Measurements from ENCODE around the gene SLC35F3. TPM values are rescaled to one million over a fixed set of nuclear protein-coding genes. Genes with fewer than 3 reads are reported as not detected.

Gene SLC35F3
- total and polyA plus RNA-seq, 9 of the 15 experiments (the other 6 are each of a cell fraction or from before 2014, with no cell fraction given): 0.04 to 0.07 (median 0.04) TPM; not detected in 6

DNA sequence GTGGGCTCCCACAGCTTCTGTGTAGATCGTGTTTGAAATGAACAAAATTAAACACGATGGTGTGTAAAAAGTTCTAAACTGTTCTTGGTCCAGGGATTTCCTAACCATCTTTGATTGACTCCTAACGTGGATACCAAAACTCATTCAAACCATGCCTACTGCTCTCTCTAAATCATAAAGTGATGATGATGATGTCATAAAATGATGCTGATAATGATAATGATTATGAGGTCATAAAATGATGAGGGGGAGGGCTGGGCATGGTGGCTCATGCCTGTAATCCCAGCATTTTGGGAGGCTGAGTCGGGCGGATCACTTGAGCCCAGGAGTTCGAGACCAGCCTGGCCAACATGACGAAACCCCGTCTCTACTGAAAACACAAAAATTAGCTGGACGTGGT lies 335.5 kb downstream of the SLC35F3 start:
- Histone ChIP-seq H3K9ac (ENCODE audit: insufficient read depth in 1 of 2, low read depth in 2 of 2, low read length in 2 of 2) (no peak overlapping the region), H3K79me2 (ENCODE audit: control insufficient read depth, insufficient read depth, low read length) (no peaks in the 10 kb centered on the region), H3K4me3 (no peak overlapping the region), H3K4me1 (replicated peaks in 1 of 2; ENCODE audit: control insufficient read depth in 2 of 2, insufficient read depth in 2 of 2, low read length in 2 of 2) (no peaks in the 10 kb centered on the region; a peak in 1 of 5 replicates), H3K9me1 (ENCODE audit: control insufficient read depth, insufficient read depth, low read length) (no peaks in the 10 kb centered on the region), H3K4me2 (ENCODE audit: insufficient read depth, low read length) (no peak overlapping the region), H2AFZ (ENCODE audit: low read depth, low read length) (no peak overlapping the region), H3K36me3 (ENCODE audit: control insufficient read depth, insufficient read depth, low read length) (no peaks in the 10 kb centered on the region), H4K20me1 (replicated peaks; ENCODE audit: control insufficient read depth, insufficient read depth, low read length) (no peaks in the 10 kb centered on the region), H3K27me3 (ENCODE audit: control insufficient read depth in 2 of 2, insufficient read depth in 2 of 2, low read length in 2 of 2) (peaks cover 6 to 19% of the 10 kb centered on the region in 2 experiments; a peak in 3 of 5 replicates), H3K9me3 (replicated peaks; ENCODE audit: control insufficient read depth, insufficient read depth, low read depth, low read length) (no peaks in the 10 kb centered on the region), H3K27ac (ENCODE audit: extremely low read depth, low read depth, low read length) (no peak overlapping the region)
- FAIRE-seq (no peak), ATAC-seq (no peak), DNase-seq (ENCODE audit: extremely low read depth in 1 of 4, low spot score in 3 of 4) (no peak)
- in situ Hi-C loops (cut with MboI) (no loop called here), intact Hi-C loops (cut with micrococcal nuclease) (no loop called here)
- 3% methylated on average over 9 of the region's 9 CpGs for WGBS (ENCODE audit: insufficient coverage, low coverage, missing lambda C conversion rate)
- CTCF ChIA-PET (ENCODE audit: low intra/inter-chr PET ratio): no interaction called here
- no TSS peak for BruUV-seq (replicated peaks)
- TF ChIP-seq ATF3 (IDR thresholded peaks at IDR 0.05) (peak; percentile 68), ATF3 (CRISPR knock-in tag; conservative IDR thresholded peaks at IDR 0.05) (no peak), CHCHD3 (CRISPR knock-in tag; IDR thresholded peaks at IDR 0.05) (no peak), ATF1 (CRISPR knock-in tag; IDR thresholded peaks at IDR 0.05) (no peak), ATF1 (tag; IDR thresholded peaks at IDR 0.05) (0 out of 2 replicates have a peak, but pooled peaks have one; percentile 28)
- POLR2A ChIA-PET: no interaction called here

DNA sequence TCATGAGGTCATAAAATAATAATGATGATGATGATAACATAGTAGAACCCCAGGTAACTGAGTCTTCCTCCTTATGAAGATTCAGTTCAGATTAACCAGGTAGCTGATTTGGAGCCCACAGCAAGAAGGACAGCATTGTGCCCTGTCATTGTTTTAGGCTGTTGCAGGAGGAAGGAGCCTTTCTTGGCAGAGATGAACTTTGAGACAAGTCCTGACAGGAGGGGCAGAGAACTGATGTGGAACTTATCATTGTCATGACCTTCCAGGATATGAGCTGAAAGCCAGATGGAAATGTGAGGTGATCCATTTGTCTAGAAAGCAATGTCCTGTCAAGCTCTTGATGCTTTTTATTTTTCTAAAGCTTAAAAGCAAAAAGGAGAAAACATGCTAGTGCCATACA lies 336.2 kb downstream of the SLC35F3 start:
- H3K4me2 ChIP-seq (ENCODE audit: insufficient read depth, low read length): no peak overlapping the region
- H3K9me1 ChIP-seq (ENCODE audit: control insufficient read depth, insufficient read depth, low read length): no peaks in the 10 kb centered on the region
- no peaks in the 10 kb centered on the region for H4K20me1 ChIP-seq (replicated peaks; ENCODE audit: control insufficient read depth, insufficient read depth, low read length)
- no peaks in the 10 kb centered on the region; a peak in 1 of 5 replicates for H3K4me1 ChIP-seq (replicated peaks in 1 of 2; ENCODE audit: control insufficient read depth in 2 of 2, insufficient read depth in 2 of 2, low read length in 2 of 2)
- intact Hi-C loops (cut with micrococcal nuclease) (no loop called here), in situ Hi-C loops (cut with MboI) (no loop called here)
- DNase-seq (ENCODE audit: extremely low read depth in 1 of 4, low spot score in 3 of 4) (no peak), FAIRE-seq (no peak), ATAC-seq (no peak)
- ChIA-PET POLR2A (interaction anchor here (0.9 to 1.7 kb wide), 3 partner anchors 9 to 54 kb away, joined by 3 to 8 read pairs (median 3); no protein-coding TSS in a partner anchor), CTCF (ENCODE audit: low intra/inter-chr PET ratio) (no interaction called here)
- H3K27me3 ChIP-seq (ENCODE audit: control insufficient read depth in 2 of 2, insufficient read depth in 2 of 2, low read length in 2 of 2): peaks cover 6 to 14% of the 10 kb centered on the region in 2 experiments; a peak in 3 of 5 replicates
- no peaks in the 10 kb centered on the region for H3K79me2 ChIP-seq (ENCODE audit: control insufficient read depth, insufficient read depth, low read length)
- no peaks in the 10 kb centered on the region for H3K36me3 ChIP-seq (ENCODE audit: control insufficient read depth, insufficient read depth, low read length)
- no peak overlapping the region for H2AFZ ChIP-seq (ENCODE audit: low read depth, low read length)
- BruUV-seq (replicated peaks): no TSS peak
- H3K9ac ChIP-seq (ENCODE audit: insufficient read depth in 1 of 2, low read depth in 2 of 2, low read length in 2 of 2): no peak overlapping the region
- H3K27ac ChIP-seq (ENCODE audit: extremely low read depth, low read depth, low read length): no peak overlapping the region
- no peak overlapping the region for H3K4me3 ChIP-seq
- H3K9me3 ChIP-seq (replicated peaks; ENCODE audit: control insufficient read depth, insufficient read depth, low read depth, low read length): no peaks in the 10 kb centered on the region
- TF ChIP-seq RFX5 (IDR thresholded peaks at IDR 0.05; ENCODE audit: low read depth, low read length) (no peak), CREB1 (IDR thresholded peaks at IDR 0.05) (no peak), CREB1 (CRISPR knock-in tag; IDR thresholded peaks at IDR 0.05) (no peak), WHSC1 (IDR thresholded peaks at IDR 0.05; ENCODE audit: low read length) (no peak), TRIM28 (IDR thresholded peaks at IDR 0.05) (no peak), FOXA1 (IDR thresholded peaks at IDR 0.05; ENCODE audit: borderline replicate concordance) (no peak), ZNF778 (CRISPR knock-in tag; IDR thresholded peaks at IDR 0.05) (no peak), SMARCE1 (IDR thresholded peaks at IDR 0.05) (no peak), MAX (CRISPR knock-in tag; IDR thresholded peaks at IDR 0.05) (no peak), VEZF1 (CRISPR knock-in tag; IDR thresholded peaks at IDR 0.05) (no peak)
- TF ChIP-seq, protein P1, sequence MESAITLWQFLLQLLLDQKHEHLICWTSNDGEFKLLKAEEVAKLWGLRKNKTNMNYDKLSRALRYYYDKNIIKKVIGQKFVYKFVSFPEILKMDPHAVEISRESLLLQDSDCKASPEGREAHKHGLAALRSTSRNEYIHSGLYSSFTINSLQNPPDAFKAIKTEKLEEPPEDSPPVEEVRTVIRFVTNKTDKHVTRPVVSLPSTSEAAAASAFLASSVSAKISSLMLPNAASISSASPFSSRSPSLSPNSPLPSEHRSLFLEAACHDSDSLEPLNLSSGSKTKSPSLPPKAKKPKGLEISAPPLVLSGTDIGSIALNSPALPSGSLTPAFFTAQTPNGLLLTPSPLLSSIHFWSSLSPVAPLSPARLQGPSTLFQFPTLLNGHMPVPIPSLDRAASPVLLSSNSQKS (CRISPR knock-in tag; IDR thresholded peaks at IDR 0.05): no peak

All from K562 (cell line).